Measurements from ENCODE around the gene TSPAN9. TPM values are rescaled to one million over a fixed set of nuclear protein-coding genes. Genes with fewer than 3 reads are reported as not detected.

The TSPAN9 gene
- total and polyA plus RNA-seq, 4 donors = 23.0 to 72.3 (median 33.9) TPM

DNA sequence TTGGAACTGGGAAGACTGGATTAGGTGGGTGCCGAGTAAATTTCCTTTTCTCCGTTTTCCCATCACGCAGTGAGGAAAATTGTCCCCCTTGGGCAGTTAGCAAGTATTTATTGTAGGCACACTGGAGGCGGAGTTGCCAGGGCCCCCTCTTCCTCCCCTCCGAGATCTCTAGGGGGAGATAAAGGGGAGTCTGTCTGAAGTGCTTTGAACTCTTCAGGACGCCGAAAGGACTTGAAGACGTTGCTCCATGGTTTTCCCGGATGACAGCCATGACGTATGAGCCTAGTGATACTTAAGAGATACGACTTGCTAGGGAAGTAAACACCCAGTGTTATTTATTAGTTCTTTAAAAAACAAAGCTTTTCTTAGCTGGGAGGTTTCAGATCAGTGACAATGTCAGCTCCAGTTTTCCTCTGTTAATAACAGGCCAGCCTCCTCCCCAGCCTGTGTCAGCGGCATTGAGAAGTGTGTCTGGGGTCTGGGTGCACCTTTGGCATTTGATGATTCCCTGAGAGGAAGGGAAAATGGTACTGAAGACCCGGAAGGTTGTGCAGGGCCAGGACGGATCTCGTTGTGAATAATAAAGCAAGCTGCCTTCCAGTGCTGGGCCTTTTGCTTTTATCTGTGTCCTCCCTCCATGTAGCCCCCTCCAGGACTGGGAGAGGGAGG, 78.7 kb downstream of the TSPAN9 start:
- H3K9ac ChIP-seq (ENCODE audit: insufficient read depth in 1 of 2, low read length in 2 of 2) = no peak overlapping the region
- no peaks in the 10 kb centered on the region for H3K9me3 ChIP-seq (ENCODE audit: control insufficient read depth in 4 of 4, insufficient read depth in 3 of 4, low read length in 3 of 4)
- 66 to 68% methylated on average over 15 of the region's 15 CpGs for WGBS, 2 donors
- peaks cover 13 to 29% (median 25%) of the 10 kb centered on the region in 5 donors for H3K4me1 ChIP-seq (ENCODE audit: control insufficient read depth in 5 of 5, insufficient read depth in 5 of 5, low read length in 5 of 5)
- no peaks in the 10 kb centered on the region for H3K36me3 ChIP-seq (ENCODE audit: control insufficient read depth in 4 of 4, insufficient read depth in 4 of 4, low read length in 4 of 4)
- H3K27me3 ChIP-seq (ENCODE audit: control insufficient read depth in 3 of 3, insufficient read depth in 3 of 3, low read length in 2 of 3) = no peaks in the 10 kb centered on the region
- no peak overlapping the region for H3K4me3 ChIP-seq
- DNase-seq (peak in 2 of 3 donors; percentile 42 to 51), ATAC-seq (ENCODE audit: insufficient read depth, low FRiP score) (no peak)
- TF ChIP-seq, protein P1, sequence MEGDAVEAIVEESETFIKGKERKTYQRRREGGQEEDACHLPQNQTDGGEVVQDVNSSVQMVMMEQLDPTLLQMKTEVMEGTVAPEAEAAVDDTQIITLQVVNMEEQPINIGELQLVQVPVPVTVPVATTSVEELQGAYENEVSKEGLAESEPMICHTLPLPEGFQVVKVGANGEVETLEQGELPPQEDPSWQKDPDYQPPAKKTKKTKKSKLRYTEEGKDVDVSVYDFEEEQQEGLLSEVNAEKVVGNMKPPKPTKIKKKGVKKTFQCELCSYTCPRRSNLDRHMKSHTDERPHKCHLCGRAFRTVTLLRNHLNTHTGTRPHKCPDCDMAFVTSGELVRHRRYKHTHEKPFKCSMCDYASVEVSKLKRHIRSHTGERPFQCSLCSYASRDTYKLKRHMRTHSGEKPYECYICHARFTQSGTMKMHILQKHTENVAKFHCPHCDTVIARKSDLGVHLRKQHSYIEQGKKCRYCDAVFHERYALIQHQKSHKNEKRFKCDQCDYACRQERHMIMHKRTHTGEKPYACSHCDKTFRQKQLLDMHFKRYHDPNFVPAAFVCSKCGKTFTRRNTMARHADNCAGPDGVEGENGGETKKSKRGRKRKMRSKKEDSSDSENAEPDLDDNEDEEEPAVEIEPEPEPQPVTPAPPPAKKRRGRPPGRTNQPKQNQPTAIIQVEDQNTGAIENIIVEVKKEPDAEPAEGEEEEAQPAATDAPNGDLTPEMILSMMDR (IDR thresholded peaks at IDR 0.05; ENCODE audit: control extremely low read depth, extremely low read depth) = no peak
- peak overlapping the region in 1 of 2 donors; percentile 52 for H3K27ac ChIP-seq (ENCODE audit: low read depth in 1 of 2, low read length in 1 of 2)

GRCh38 chr12:3157581-3158323, 80.6 kb downstream of the TSPAN9 start:
- no peaks in the 10 kb centered on the region for H3K36me3 ChIP-seq (ENCODE audit: control insufficient read depth in 4 of 4, insufficient read depth in 4 of 4, low read length in 4 of 4)
- peak overlapping the region in 1 of 2 donors; percentile 13 for H3K27ac ChIP-seq (ENCODE audit: low read depth in 1 of 2, low read length in 1 of 2)
- H3K9ac ChIP-seq (ENCODE audit: insufficient read depth in 1 of 2, low read length in 2 of 2) = no peak overlapping the region
- H3K4me1 ChIP-seq (ENCODE audit: control insufficient read depth in 5 of 5, insufficient read depth in 5 of 5, low read length in 5 of 5) = peaks cover 0 to 22% (median 13%) of the 10 kb centered on the region in 5 donors
- WGBS, 2 donors = 76 to 79% methylated on average over 17 of the region's 17 CpGs
- H3K27me3 ChIP-seq (ENCODE audit: control insufficient read depth in 3 of 3, insufficient read depth in 3 of 3, low read length in 2 of 3) = no peaks in the 10 kb centered on the region
- DNase-seq = peak in 1 of 3 donors; percentile 37
- TF ChIP-seq, protein P1 (IDR thresholded peaks at IDR 0.05; ENCODE audit: control extremely low read depth, extremely low read depth) = no peak
- no peak overlapping the region for H3K4me3 ChIP-seq
- H3K9me3 ChIP-seq (ENCODE audit: control insufficient read depth in 4 of 4, insufficient read depth in 3 of 4, low read length in 3 of 4) = no peaks in the 10 kb centered on the region
- ATAC-seq (ENCODE audit: insufficient read depth, low FRiP score) = no peak

DNA sequence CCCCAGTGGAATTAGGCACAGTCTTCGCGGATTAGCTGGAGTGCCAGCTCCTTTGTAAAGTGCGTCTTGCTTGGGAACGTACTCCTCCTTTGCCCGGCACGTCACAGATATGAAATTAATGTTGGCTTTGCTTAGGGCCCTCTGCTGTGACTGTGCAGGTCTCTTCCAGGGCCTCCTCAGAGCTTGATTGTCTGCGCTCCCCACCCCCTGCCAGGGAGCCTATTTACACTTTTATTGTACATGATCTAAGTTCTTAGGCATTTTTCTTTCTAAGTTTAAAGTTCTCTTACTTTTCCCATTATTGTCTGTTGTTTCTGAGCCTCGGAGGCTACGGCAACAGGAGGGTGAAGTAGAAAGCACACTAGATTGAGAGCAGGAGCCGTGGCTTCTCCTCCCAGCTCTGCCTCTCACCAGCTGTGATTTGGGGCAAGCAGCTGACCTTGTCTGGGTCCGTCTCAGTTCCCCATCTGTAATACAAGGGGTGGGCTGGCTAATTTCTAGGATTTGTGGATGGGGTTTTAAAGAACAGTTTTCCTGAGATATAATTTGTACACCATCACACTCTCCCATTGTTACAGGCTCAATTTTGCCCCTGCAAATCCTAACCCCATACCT, 81.8 kb downstream of the TSPAN9 start:
- Histone ChIP-seq H3K4me1 (ENCODE audit: control insufficient read depth in 5 of 5, insufficient read depth in 5 of 5, low read length in 5 of 5) (peaks cover 0 to 22% (median 10%) of the 10 kb centered on the region in 5 donors), H3K27me3 (ENCODE audit: control insufficient read depth in 3 of 3, insufficient read depth in 3 of 3, low read length in 2 of 3) (no peaks in the 10 kb centered on the region), H3K27ac (ENCODE audit: low read depth in 1 of 2, low read length in 1 of 2) (peak overlapping the region in 1 of 2 donors; percentile 20), H3K4me3 (no peak overlapping the region), H3K9ac (ENCODE audit: insufficient read depth in 1 of 2, low read length in 2 of 2) (no peak overlapping the region), H3K36me3 (ENCODE audit: control insufficient read depth in 4 of 4, insufficient read depth in 4 of 4, low read length in 4 of 4) (no peaks in the 10 kb centered on the region), H3K9me3 (ENCODE audit: control insufficient read depth in 4 of 4, insufficient read depth in 3 of 4, low read length in 3 of 4) (no peaks in the 10 kb centered on the region)
- DNase-seq (peak in 1 of 3 donors; percentile 29), ATAC-seq (ENCODE audit: insufficient read depth, low FRiP score) (no peak)
- WGBS, 2 donors = 65 to 76% methylated on average over 11 of the region's 11 CpGs
- TF ChIP-seq, protein P1 (IDR thresholded peaks at IDR 0.05; ENCODE audit: control extremely low read depth, extremely low read depth) = no peak
